HG02938 (cell line): ENCODE data around the gene SHROOM4.

Experiments used
- ATAC-seq: cut with Tn5 transposase; IDR thresholded peaks from one replicate; pipeline ENCODE4 v1.9.1; 2021; ENCODE audit warnings: mild to moderate bottlenecking, moderate library complexity; ENCODE audit not compliant: unreplicated experiment

SHROOM4 gene

GRCh38 chrX:50787099-50787498 lies 26.9 kb downstream of the SHROOM4 start:
- no peak for ATAC-seq

- ATAC-seq: no peak
Measured at GRCh38 chrX:50780144-50780543, 33.9 kb downstream of the SHROOM4 start.

GRCh38 chrX:50779694-50780093 lies 34.3 kb downstream of the SHROOM4 start:
- no peak for ATAC-seq

GRCh38 chrX:50778272-50778671 lies 35.7 kb downstream of the SHROOM4 start:
- ATAC-seq: no peak

- no peak for ATAC-seq
Measured at GRCh38 chrX:50776248-50776647, 37.7 kb downstream of the SHROOM4 start.

- ATAC-seq: no peak
Measured at GRCh38 chrX:50771382-50771781, 42.6 kb downstream of the SHROOM4 start.

- ATAC-seq: no peak
Measured at GRCh38 chrX:50770702-50771101, 43.3 kb downstream of the SHROOM4 start.

- ATAC-seq: no peak
Measured at GRCh38 chrX:50769389-50770063, 44.5 kb downstream of the SHROOM4 start.

- no peak for ATAC-seq
Measured at GRCh38 chrX:50768801-50769200, 45.2 kb downstream of the SHROOM4 start.

- no peak for ATAC-seq
Measured at GRCh38 chrX:50765986-50766385, 48.0 kb downstream of the SHROOM4 start.

GRCh38 chrX:50762578-50762977 lies 51.4 kb downstream of the SHROOM4 start:
- ATAC-seq: no peak

GRCh38 chrX:50756276-50756675 lies 57.7 kb downstream of the SHROOM4 start:
- no peak for ATAC-seq

GRCh38 chrX:50751091-50751490 lies 62.9 kb downstream of the SHROOM4 start:
- ATAC-seq: no peak

- no peak for ATAC-seq
Measured at GRCh38 chrX:50747471-50747900, 66.5 kb downstream of the SHROOM4 start.

- ATAC-seq: no peak
Measured at GRCh38 chrX:50736656-50737055, 77.3 kb downstream of the SHROOM4 start.

- no peak for ATAC-seq
Measured at GRCh38 chrX:50726296-50726695, 87.7 kb downstream of the SHROOM4 start.

GRCh38 chrX:50725310-50725709 lies 88.7 kb downstream of the SHROOM4 start:
- no peak for ATAC-seq

GRCh38 chrX:50723006-50723405 lies 91.0 kb downstream of the SHROOM4 start:
- ATAC-seq: no peak

- no peak for ATAC-seq
Measured at GRCh38 chrX:50721764-50722521, 92.1 kb downstream of the SHROOM4 start.

GRCh38 chrX:50719614-50720013 lies 94.4 kb downstream of the SHROOM4 start:
- ATAC-seq: no peak

- no peak for ATAC-seq
Measured at GRCh38 chrX:50718776-50719175, 95.2 kb downstream of the SHROOM4 start.

GRCh38 chrX:50716706-50717105 lies 97.3 kb downstream of the SHROOM4 start:
- ATAC-seq: no peak
